Choroid plexus epithelial cell (primary cell): ENCODE results near the gene HSPA1B.

Experiments
- DNase-seq: peaks from one replicate; pipeline ENCODE4 v3.0.0-alpha.2; 2010; ENCODE audit warnings: low read depth
- H3K4me3 ChIP-seq: 2 replicates; pipeline ENCODE4 v1.5.1; 2011; ENCODE audit warnings: low read depth, mild to moderate bottlenecking, control low read depth, low read length, moderate library complexity
- TF ChIP-seq, protein P1 (sequence below): conservative IDR thresholded peaks from 2 replicates; pipeline ENCODE4 v1.5.1; 2011; ENCODE audit warnings: low read depth, mild to moderate bottlenecking, control low read depth, inconsistent platforms, low read length, moderate library complexity

Gene HSPA1B

DNA sequence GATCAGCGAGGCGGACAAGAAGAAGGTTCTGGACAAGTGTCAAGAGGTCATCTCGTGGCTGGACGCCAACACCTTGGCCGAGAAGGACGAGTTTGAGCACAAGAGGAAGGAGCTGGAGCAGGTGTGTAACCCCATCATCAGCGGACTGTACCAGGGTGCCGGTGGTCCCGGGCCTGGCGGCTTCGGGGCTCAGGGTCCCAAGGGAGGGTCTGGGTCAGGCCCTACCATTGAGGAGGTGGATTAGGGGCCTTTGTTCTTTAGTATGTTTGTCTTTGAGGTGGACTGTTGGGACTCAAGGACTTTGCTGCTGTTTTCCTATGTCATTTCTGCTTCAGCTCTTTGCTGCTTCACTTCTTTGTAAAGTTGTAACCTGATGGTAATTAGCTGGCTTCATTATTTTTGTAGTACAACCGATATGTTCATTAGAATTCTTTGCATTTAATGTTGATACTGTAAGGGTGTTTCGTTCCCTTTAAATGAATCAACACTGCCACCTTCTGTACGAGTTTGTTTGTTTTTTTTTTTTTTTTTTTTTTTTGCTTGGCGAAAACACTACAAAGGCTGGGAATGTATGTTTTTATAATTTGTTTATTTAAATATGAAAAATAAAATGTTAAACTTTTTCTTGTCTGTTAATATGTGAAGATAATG lies 2.2 kb downstream of the HSPA1B start:
- DNase-seq = peak; percentile 70
- H3K4me3 ChIP-seq = peak overlapping the region; percentile 69
- TF ChIP-seq, protein P1, sequence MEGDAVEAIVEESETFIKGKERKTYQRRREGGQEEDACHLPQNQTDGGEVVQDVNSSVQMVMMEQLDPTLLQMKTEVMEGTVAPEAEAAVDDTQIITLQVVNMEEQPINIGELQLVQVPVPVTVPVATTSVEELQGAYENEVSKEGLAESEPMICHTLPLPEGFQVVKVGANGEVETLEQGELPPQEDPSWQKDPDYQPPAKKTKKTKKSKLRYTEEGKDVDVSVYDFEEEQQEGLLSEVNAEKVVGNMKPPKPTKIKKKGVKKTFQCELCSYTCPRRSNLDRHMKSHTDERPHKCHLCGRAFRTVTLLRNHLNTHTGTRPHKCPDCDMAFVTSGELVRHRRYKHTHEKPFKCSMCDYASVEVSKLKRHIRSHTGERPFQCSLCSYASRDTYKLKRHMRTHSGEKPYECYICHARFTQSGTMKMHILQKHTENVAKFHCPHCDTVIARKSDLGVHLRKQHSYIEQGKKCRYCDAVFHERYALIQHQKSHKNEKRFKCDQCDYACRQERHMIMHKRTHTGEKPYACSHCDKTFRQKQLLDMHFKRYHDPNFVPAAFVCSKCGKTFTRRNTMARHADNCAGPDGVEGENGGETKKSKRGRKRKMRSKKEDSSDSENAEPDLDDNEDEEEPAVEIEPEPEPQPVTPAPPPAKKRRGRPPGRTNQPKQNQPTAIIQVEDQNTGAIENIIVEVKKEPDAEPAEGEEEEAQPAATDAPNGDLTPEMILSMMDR = peak; percentile 34

GRCh38 chr6:31830886-31831335 lies 3.4 kb downstream of the HSPA1B start:
- peak overlapping the region; percentile 69 for H3K4me3 ChIP-seq
- TF ChIP-seq, protein P1 = no peak
- DNase-seq = no peak

- DNase-seq = no peak
- H3K4me3 ChIP-seq = no peak overlapping the region
- TF ChIP-seq, protein P1 = no peak
Observed at GRCh38 chr6:31831350-31832215, 4.0 kb downstream of the HSPA1B start.

DNA sequence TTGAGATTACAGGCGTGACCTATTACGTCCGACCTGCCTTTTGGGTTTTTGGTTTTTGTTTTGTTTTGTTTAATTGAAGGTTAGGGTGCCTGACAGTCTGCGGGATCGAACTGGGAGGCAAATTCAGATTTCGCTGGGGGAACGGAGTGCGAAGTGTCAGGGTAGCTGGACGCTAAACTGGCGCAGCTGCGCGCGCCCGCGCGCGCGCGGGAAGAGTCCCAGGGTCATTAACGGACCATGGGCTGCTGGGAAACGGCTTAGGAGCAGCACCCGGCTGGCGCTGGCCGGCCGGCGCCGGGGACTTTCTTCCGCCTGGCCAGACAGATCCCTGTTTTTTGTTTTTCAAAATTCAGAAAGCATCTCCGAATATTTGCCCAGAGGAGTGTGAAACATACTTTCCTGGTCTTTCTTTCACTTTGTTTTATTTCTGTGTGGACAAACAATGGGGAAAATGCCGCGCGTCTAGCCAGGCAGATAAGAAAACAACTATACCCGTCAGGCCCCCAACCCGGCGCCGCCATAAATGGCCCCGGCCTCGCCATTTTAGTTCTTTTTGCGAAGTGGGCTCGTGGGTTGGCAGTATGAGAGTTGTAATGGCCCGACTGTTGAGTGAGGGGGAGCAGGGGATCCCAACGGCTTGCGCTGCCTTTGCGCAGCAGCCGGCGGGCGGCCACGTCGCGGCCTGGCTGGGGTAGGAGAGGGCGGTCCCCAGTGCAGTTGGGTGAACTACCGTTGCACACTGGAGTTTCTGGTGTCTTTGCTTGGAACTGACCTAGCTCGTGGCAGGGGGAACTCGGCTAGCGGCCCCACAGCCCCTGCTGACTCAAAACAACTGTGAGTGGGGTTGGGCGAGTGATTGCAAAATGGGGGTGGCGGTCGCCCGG lies 7.1 kb downstream of the HSPA1B start:
- TF ChIP-seq, protein P1 = no peak
- DNase-seq = peak; percentile 86
- H3K4me3 ChIP-seq = peak overlapping the region; percentile 97

DNA sequence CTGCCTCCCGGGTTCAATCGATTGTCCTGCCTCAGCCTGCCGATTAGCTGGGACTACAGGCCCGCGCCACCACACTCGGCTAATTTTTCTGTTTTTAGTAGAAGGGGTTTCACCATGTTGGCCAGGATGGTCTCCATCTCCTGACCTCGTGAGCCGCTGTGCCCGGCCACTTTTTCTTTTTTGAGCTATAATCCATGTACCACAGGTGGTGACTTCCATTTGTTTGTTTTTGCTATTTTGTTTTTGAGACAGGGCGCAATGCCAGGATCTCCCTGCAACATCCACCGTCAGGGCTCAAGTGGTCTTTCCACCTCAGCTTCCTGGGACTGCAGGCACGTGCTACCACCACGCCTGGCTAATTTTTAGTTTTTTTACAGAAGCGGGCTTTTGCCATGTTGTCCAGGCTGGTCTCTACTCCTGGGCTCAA lies 8.5 kb downstream of the HSPA1B start:
- peak; percentile 23 for DNase-seq
- TF ChIP-seq, protein P1 = no peak
- peak overlapping the region; percentile 97 for H3K4me3 ChIP-seq

DNA sequence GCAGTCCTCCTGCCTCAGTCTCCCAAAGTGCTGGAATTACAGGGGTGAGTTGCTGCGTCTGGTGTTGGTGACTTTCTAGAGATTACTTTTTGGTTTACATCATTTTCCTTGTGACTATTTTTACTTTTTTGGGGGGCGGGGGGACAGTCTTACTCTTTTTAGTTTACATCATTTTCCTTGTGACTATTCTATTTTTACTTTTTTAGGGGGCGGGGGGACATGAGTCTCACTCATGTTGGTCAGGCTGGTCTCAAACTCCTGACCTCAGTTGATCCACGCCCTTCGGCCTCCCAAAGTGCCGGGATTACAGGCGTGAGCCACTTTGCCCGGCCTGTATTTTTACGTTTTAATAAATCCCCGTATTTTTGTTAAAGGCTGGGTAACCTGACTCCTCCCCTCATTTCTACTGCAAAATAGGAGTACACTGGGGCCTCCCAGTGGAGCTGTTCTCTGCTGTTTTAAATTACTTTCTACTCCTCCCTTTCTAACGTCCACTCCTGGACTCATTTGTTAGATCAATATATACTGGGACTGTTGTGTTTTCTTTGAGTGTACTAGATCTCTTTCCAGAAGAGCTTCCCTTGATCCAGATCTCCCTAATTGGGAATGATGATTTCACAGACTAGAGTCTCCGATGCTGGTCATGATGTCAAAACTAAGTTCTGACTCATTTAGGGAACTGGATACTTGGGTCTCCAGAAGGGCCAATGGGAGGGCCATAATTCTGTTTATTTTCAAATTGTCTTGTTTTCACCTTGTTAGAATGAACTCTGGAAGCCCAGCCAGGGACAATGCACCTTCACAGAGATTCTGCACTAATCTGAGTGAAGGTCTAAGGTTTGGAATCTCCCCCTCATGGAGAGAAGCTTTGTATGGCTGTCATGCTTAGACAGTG lies 9.2 kb downstream of the HSPA1B start:
- peak overlapping the region; percentile 97 for H3K4me3 ChIP-seq
- DNase-seq = peak; percentile 69
- TF ChIP-seq, protein P1 = peak; percentile 42
